ENCODE data around the gene TMEM108.

The TMEM108 gene

DNA sequence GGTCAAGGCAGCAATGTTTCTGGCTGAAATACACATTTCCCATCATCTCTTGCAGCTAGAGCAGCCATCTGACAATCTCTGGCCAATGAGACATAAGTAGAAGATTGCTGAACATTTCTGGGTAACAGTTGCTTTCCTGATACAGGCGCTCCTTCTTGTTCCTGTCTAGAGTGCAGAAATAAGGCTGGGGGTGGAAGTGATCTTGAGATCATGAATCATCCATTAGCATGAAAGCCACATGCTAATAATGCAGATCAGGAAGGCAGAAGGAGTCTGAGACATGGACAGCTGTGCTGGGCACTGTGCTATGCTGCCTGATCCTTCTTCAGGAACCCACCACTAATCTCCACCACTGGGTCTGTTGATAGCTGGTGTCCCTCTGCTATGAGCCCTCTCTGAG, 14.8 kb upstream of the TMEM108 start:
- no peak for FAIRE-seq
- no peak for TF ChIP-seq POLR2AphosphoS5 (IDR thresholded peaks at IDR 0.05; ENCODE audit: low read depth, low read length)
- no peak for TF ChIP-seq POU2F2 (IDR thresholded peaks at IDR 0.05; ENCODE audit: low read depth, low read length)
- no peak for TF ChIP-seq TAF1 (IDR thresholded peaks at IDR 0.05; ENCODE audit: low read depth, low read length)
- no peak for TF ChIP-seq SPI1 (IDR thresholded peaks at IDR 0.05; ENCODE audit: low read depth, low read length)
- no peak for TF ChIP-seq POLR2A (IDR thresholded peaks at IDR 0.05; ENCODE audit: low read depth, low read length)
- no peak for TF ChIP-seq PAX5 (IDR thresholded peaks at IDR 0.05; ENCODE audit: insufficient read depth, low read length, severe bottlenecking)

DNA sequence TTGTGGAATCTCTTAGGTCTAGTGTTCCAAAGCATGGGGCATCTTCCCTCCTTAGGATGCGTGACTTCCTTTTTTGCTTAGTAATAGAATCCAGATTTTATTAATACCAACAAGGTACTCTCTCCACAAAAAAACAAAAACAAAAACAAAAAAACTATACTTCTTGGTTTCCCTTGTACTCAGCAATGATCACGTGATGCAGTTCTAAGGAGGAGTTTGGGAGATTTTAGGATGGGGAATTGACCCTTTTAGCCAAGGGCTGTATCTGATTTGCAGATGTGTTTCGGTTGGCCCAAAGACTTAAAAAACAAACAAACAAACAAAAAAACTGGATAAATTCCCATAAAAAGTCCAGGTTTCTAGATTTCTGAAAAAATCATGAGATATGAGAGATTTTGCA, 12.6 kb upstream of the TMEM108 start:
- FAIRE-seq (no peak), DNase-seq (ENCODE audit: insufficient read length, low spot score) (no peak)
- TF ChIP-seq PAX5 (IDR thresholded peaks at IDR 0.05; ENCODE audit: insufficient read depth, low read length, severe bottlenecking) (no peak), TAF1 (IDR thresholded peaks at IDR 0.05; ENCODE audit: low read depth, low read length) (no peak), POLR2AphosphoS5 (IDR thresholded peaks at IDR 0.05; ENCODE audit: low read depth, low read length) (no peak), SPI1 (IDR thresholded peaks at IDR 0.05; ENCODE audit: low read depth, low read length) (no peak), POU2F2 (IDR thresholded peaks at IDR 0.05; ENCODE audit: low read depth, low read length) (no peak), POLR2A (IDR thresholded peaks at IDR 0.05; ENCODE audit: low read depth, low read length) (no peak)

More for the DNA sequence above, 14.8 kb upstream of the TMEM108 start:
- no peak for DNase-seq (ENCODE audit: insufficient read length, low spot score)

DNA sequence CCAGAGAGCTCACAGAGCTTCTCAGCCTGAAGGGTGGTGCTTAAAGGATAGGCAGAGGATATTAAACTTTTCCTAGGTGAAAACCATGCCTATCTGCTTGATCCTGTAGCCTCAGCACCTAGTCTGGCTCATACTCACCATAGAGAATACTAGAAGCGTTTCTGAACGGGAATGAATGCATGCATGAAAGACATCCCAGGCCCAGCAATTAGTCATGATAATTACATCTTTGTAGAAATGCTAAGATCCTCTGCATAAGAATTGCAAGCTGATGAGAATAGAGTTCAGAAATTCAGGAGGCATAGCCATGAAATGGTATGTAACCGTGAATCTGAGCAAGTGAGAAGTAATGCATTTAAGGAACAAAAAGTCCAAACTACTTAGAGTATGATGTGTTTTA, 5.9 kb upstream of the TMEM108 start:
- FAIRE-seq: no peak
- no peak for TF ChIP-seq PAX5 (IDR thresholded peaks at IDR 0.05; ENCODE audit: insufficient read depth, low read length, severe bottlenecking)
- no peak for TF ChIP-seq POLR2AphosphoS5 (IDR thresholded peaks at IDR 0.05; ENCODE audit: low read depth, low read length)
- no peak for TF ChIP-seq SPI1 (IDR thresholded peaks at IDR 0.05; ENCODE audit: low read depth, low read length)
- no peak for TF ChIP-seq TAF1 (IDR thresholded peaks at IDR 0.05; ENCODE audit: low read depth, low read length)
- no peak for TF ChIP-seq POLR2A (IDR thresholded peaks at IDR 0.05; ENCODE audit: low read depth, low read length)
- no peak for TF ChIP-seq POU2F2 (IDR thresholded peaks at IDR 0.05; ENCODE audit: low read depth, low read length)
- no peak for DNase-seq (ENCODE audit: insufficient read length, low spot score)

GRCh38 chr3:133037436-133037835, 755 bp upstream of the TMEM108 start:
- FAIRE-seq (no peak), DNase-seq (ENCODE audit: insufficient read length, low spot score) (no peak)
- TF ChIP-seq POLR2AphosphoS5 (IDR thresholded peaks at IDR 0.05; ENCODE audit: low read depth, low read length): no peak
- TF ChIP-seq POU2F2 (IDR thresholded peaks at IDR 0.05; ENCODE audit: low read depth, low read length): no peak
- no peak for TF ChIP-seq PAX5 (IDR thresholded peaks at IDR 0.05; ENCODE audit: insufficient read depth, low read length, severe bottlenecking)
- TF ChIP-seq TAF1 (IDR thresholded peaks at IDR 0.05; ENCODE audit: low read depth, low read length): no peak
- TF ChIP-seq POLR2A (IDR thresholded peaks at IDR 0.05; ENCODE audit: low read depth, low read length): no peak
- TF ChIP-seq SPI1 (IDR thresholded peaks at IDR 0.05; ENCODE audit: low read depth, low read length): no peak

GRCh38 chr3:133038731-133039375, 662 bp downstream of the TMEM108 start:
- DNase-seq (ENCODE audit: insufficient read length, low spot score) (peak; percentile 24), FAIRE-seq (no peak)
- TF ChIP-seq TAF1 (IDR thresholded peaks at IDR 0.05; ENCODE audit: low read depth, low read length) (no peak), SPI1 (IDR thresholded peaks at IDR 0.05; ENCODE audit: low read depth, low read length) (no peak), POLR2AphosphoS5 (IDR thresholded peaks at IDR 0.05; ENCODE audit: low read depth, low read length) (no peak)

DNA sequence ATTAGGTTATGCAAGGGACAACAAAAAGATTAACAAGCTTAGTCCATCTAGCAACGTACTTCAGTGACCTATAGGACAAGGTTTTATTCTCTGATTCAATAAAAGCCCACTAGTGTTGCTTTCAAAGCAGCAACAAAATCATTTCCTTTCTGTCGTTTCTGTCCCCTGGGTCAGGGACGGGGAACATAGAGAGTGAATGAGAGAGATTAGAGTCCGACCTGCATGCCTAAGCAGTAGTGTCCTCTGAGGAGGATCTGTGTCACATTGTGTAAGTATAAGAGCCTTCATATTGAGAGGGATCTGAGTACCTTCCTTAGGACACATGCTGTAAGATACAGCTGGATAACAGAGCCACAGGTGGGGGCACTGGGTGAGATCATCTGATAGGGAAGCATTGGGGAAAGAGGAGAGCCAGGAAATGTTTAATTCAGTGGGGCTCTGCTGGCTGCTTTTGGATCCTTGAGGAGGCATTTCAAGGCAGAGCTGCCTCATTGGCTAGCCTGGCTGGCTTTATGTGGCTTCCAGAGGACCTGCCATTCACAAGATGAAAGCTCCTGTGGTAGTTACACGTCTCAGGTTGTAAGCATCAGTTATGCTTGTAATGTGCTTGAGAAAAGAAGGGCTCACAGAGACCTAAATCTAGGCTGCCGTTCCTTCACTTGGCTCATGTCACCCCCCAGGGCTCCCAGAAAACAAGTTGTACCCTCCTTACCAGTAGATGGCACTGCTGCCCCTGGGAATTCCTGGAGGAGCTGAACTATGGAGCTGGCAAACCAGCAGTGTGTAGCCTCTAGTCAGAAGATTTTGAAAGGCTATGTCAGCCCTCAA, 2.7 kb downstream of the TMEM108 start:
- TF ChIP-seq POLR2A (IDR thresholded peaks at IDR 0.05; ENCODE audit: low read depth, low read length) (no peak), POLR2AphosphoS5 (IDR thresholded peaks at IDR 0.05; ENCODE audit: low read depth, low read length) (no peak), PAX5 (IDR thresholded peaks at IDR 0.05; ENCODE audit: insufficient read depth, low read length, severe bottlenecking) (no peak), POU2F2 (IDR thresholded peaks at IDR 0.05; ENCODE audit: low read depth, low read length) (no peak), TAF1 (IDR thresholded peaks at IDR 0.05; ENCODE audit: low read depth, low read length) (no peak), SPI1 (IDR thresholded peaks at IDR 0.05; ENCODE audit: low read depth, low read length) (no peak)
- DNase-seq (ENCODE audit: insufficient read length, low spot score) (peak; percentile 27), FAIRE-seq (peak; percentile 85)

DNA sequence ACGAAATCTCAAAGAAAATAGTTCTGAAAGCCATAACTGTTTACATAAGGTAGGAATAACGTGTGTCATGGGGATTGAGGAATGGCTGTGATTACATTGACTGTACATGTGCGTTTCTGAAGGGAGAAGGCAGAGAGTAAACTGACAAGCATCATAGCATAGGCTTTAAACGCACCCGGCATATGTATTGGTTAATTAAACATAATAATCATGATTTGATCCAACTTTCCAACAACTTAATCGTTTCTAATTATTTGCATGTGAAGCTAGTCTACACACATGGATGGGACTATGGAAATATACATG, 3.3 kb downstream of the TMEM108 start:
- FAIRE-seq: no peak

GRCh38 chr3:133042778-133043177, 4.6 kb downstream of the TMEM108 start:
- no peak for TF ChIP-seq POU2F2 (IDR thresholded peaks at IDR 0.05; ENCODE audit: low read depth, low read length)
- TF ChIP-seq PAX5 (IDR thresholded peaks at IDR 0.05; ENCODE audit: insufficient read depth, low read length, severe bottlenecking): no peak
- TF ChIP-seq POLR2A (IDR thresholded peaks at IDR 0.05; ENCODE audit: low read depth, low read length): no peak
- no peak for TF ChIP-seq POLR2AphosphoS5 (IDR thresholded peaks at IDR 0.05; ENCODE audit: low read depth, low read length)
- no peak for TF ChIP-seq SPI1 (IDR thresholded peaks at IDR 0.05; ENCODE audit: low read depth, low read length)
- TF ChIP-seq TAF1 (IDR thresholded peaks at IDR 0.05; ENCODE audit: low read depth, low read length): no peak
- DNase-seq (ENCODE audit: insufficient read length, low spot score) (no peak), FAIRE-seq (no peak)

More for the DNA sequence above, 3.3 kb downstream of the TMEM108 start:
- TF ChIP-seq POLR2AphosphoS5 (IDR thresholded peaks at IDR 0.05; ENCODE audit: low read depth, low read length) (no peak), TAF1 (IDR thresholded peaks at IDR 0.05; ENCODE audit: low read depth, low read length) (no peak), POLR2A (IDR thresholded peaks at IDR 0.05; ENCODE audit: low read depth, low read length) (no peak), PAX5 (IDR thresholded peaks at IDR 0.05; ENCODE audit: insufficient read depth, low read length, severe bottlenecking) (no peak), POU2F2 (IDR thresholded peaks at IDR 0.05; ENCODE audit: low read depth, low read length) (no peak), SPI1 (IDR thresholded peaks at IDR 0.05; ENCODE audit: low read depth, low read length) (no peak)
- no peak for DNase-seq (ENCODE audit: insufficient read length, low spot score)

DNA sequence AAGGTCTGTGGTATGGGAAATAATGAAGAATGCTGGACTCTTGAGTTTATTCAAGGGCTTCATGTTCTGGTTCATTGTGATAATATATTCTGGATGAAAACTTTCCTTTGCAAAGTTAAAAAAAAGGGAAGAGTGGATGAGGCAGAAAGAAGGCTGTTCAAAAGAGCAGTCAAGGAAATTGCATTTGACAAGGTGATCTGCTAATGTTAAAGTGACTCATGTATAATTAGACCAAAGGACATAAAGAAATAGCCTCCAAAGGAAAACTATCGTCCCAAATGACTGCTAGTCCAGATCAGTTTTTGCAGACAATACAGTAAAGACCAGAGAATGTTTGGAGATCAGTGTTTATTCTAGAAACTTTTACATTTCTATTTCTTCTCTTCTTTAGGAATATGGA, 9.8 kb downstream of the TMEM108 start:
- TF ChIP-seq POLR2A (IDR thresholded peaks at IDR 0.05; ENCODE audit: low read depth, low read length): no peak
- TF ChIP-seq POU2F2 (IDR thresholded peaks at IDR 0.05; ENCODE audit: low read depth, low read length): no peak
- no peak for TF ChIP-seq SPI1 (IDR thresholded peaks at IDR 0.05; ENCODE audit: low read depth, low read length)
- no peak for TF ChIP-seq PAX5 (IDR thresholded peaks at IDR 0.05; ENCODE audit: insufficient read depth, low read length, severe bottlenecking)
- no peak for TF ChIP-seq POLR2AphosphoS5 (IDR thresholded peaks at IDR 0.05; ENCODE audit: low read depth, low read length)
- no peak for TF ChIP-seq TAF1 (IDR thresholded peaks at IDR 0.05; ENCODE audit: low read depth, low read length)
- no peak for FAIRE-seq

More for the DNA sequence above, 9.8 kb downstream of the TMEM108 start:
- no peak for DNase-seq (ENCODE audit: insufficient read length, low spot score)
